GM18909 (cell line): ENCODE data around the gene SRF.

Experiments
- ATAC-seq: cut with Tn5 transposase; IDR thresholded peaks from one replicate; pipeline ENCODE4 v1.9.1; 2021; ENCODE audit warnings: mild to moderate bottlenecking; ENCODE audit not compliant: unreplicated experiment, poor library complexity

SRF gene

GRCh38 chr6:43146709-43147688 lies 24.1 kb upstream of the SRF start:
- ATAC-seq = no peak

GRCh38 chr6:43147691-43148477 lies 23.2 kb upstream of the SRF start:
- no peak for ATAC-seq

DNA sequence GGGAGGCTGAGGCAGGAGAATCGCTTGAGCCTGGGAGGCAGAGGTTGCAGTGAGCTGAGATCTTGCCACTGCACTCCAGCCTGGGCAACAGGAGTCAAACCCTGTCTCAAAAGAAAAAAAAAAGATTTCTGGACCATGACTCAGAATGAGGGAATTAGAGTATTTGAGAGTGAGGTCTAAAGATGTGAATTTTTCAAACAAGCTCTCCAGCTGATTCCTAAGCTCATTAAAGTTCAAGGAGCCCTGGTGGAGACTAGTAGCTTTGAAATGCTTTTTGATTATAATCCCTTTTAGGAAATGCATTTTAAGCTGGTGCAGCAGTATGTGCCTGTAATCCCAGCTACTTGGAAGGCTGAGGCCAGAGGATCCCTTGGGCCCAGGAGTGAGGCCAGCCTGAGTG lies 21.8 kb upstream of the SRF start:
- no peak for ATAC-seq

DNA sequence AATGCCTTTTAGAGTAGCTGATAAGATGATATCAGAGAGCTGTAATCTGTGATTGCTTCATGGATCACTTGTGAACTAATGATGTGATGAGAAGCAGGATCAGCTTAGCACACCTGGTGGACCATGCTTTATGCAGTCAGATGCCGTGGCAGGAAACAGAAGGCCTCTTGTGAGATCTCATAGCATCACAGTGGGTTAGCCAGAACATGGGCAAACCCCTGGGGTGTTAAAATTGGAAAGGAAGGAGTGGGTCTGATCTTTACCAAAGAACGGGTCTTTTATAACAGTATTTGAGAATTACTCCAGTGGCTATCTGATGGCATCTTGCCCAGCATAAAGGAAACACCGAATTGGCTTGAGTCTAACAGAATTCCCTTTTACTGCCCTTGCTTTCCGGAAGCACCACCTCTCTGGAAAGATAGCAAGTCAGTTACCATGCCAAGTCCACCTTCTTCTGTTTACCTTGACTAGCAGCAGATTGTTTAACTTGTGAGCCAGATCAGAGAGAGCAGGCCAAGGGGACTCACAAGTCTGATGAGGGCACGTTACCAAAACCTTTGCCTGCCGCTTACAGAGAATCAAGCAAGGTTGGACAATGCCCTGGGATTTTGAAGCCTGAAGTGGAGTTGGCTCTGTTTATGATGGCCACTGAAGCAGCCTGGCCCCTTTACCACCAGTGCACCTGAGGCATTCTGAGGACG lies 20.9 kb upstream of the SRF start:
- ATAC-seq = no peak

- ATAC-seq = no peak
Measured at GRCh38 chr6:43159599-43159998, 11.5 kb upstream of the SRF start.

DNA sequence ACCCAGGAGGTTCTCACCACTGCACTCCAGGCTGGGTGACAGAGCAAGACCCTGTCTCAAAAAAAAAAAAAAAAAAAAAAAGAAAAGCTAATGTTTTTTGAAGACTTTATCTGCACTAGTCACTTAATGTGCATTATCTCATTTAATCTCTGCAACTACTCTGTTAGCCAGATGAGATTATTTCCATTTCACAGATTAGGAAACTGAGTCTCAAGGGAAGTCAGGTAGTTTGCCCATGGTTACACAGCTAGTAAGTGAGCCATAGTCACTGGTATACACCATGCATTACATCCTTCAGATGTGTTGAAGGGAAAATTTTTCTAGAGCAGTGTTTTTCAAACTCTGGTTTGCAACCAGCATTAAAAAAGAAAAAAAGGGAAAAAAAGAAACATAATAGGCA lies 7.2 kb upstream of the SRF start:
- no peak for ATAC-seq

DNA sequence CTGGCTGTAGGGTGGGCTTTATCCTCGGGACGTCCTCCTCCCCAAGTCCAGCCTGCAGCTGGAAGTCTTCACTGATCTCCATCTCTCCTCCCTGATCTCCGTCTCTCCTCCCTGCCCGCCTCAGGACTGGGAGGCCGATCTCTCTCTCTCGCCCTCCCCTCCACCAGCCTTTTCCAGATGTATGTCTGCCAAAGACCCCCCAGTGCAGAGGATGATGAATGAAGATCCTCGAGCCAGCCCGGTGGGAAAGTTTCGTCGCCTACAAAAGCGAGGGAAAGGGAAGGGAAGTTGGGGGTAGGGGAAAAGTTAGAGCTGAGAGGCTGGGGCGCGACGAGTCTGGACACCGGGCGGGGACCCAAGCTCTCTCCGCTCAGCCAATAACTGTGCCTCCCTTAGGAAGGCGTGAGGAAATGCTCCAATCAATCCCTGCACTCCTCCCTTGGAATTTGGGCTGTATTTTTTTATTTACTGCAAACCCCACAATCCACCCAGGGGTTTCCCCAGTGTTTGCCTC lies 595 bp upstream of the SRF start:
- no peak for ATAC-seq

DNA sequence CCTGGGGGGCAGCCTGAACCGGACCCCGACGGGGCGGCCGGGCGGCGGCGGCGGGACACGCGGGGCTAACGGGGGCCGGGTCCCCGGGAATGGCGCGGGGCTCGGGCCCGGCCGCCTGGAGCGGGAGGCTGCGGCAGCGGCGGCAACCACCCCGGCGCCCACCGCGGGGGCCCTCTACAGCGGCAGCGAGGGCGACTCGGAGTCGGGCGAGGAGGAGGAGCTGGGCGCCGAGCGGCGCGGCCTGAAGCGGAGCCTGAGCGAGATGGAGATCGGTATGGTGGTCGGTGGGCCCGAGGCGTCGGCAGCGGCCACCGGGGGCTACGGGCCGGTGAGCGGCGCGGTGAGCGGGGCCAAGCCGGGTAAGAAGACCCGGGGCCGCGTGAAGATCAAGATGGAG lies 636 bp downstream of the SRF start:
- no peak for ATAC-seq

- ATAC-seq = no peak
Measured at GRCh38 chr6:43172104-43173007, 1.3 kb downstream of the SRF start.

DNA sequence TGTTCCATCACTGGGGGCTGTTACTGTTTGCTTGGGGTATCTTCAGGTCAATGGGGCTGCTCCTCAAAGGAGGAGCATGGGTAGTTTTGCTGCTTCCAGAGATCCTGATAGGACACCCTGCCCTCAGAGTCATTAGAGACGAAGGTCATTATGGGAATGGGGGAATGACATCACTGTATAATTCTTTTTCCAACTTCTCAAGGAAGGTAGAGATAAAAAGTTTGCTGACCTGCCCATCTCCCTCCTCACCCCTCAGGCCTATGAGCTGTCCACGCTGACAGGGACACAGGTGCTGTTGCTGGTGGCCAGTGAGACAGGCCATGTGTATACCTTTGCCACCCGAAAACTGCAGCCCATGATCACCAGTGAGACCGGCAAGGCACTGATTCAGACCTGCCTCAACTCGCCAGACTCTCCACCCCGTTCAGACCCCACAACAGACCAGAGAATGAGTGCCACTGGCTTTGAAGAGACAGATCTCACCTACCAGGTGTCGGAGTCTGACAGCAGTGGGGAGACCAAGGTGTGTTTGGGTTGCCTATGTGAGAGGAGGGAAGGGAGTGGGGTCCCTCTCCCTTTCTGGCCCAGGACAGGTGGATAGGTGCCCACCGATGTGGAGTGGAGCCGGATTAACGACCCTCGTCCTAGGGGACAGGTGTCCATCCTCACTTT lies 2.7 kb downstream of the SRF start:
- ATAC-seq = no peak

- peak; percentile 69 for ATAC-seq
Measured at GRCh38 chr6:43174263-43175112, 3.4 kb downstream of the SRF start.

- ATAC-seq = no peak
Measured at GRCh38 chr6:43175676-43176422, 4.8 kb downstream of the SRF start.

- no peak for ATAC-seq
Measured at GRCh38 chr6:43176423-43176786, 5.3 kb downstream of the SRF start.

DNA sequence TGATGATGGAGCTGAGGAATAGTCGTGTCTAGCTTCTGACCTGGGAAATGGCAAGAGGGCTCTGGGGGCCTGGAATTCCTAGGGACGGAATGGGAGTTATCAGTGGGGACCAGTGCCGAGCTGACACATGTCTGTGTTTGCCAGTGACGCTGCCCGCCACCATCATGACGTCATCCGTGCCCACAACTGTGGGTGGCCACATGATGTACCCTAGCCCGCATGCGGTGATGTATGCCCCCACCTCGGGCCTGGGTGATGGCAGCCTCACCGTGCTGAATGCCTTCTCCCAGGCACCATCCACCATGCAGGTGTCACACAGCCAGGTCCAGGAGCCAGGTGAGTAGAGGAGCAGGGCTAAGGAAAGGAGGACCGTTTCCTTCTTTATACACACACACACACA lies 7.1 kb downstream of the SRF start:
- ATAC-seq = no peak

GRCh38 chr6:43178951-43179830 lies 8.1 kb downstream of the SRF start:
- ATAC-seq = no peak

- no peak for ATAC-seq
Measured at GRCh38 chr6:43180058-43180457, 9.0 kb downstream of the SRF start.

- no peak for ATAC-seq
Measured at GRCh38 chr6:43180985-43181384, 9.9 kb downstream of the SRF start.
